Calu3 (cell line): ENCODE measurements around the gene SLC35F1. TPM values are rescaled to one million over a fixed set of nuclear protein-coding genes. Genes with fewer than 3 reads are reported as not detected.

Experiments used
- BruUV-seq: library from RNA; stranded (reverse); fragments of 400-500 nt; replicated peaks from 2 replicates; lab custom pipeline; 2021; lab: Mats Ljungman, UMichigan
- CTCF ChIA-PET: fragments of 300-600 bp; sonication (Branson Sonifier 250); formaldehyde crosslinking; loops from one replicate; lab custom pipeline; 2022; ENCODE audit warnings: antibody characterized with exemption; lab: Charles Lee
- DNase-seq: peaks from one replicate; pipeline ENCODE4 v3.0.0; 2022
- H3K27ac Mint-ChIP-seq: one replicate; pipeline ENCODE4 v1.8.0; 2022; ENCODE audit warnings: mixed read lengths; ENCODE audit not compliant: unreplicated experiment
- H3K27me3 Mint-ChIP-seq: one replicate; pipeline ENCODE4 v1.8.0; 2022; ENCODE audit warnings: mixed read lengths; ENCODE audit not compliant: unreplicated experiment
- H3K36me3 Mint-ChIP-seq: one replicate; pipeline ENCODE4 v1.8.0; 2022; ENCODE audit warnings: mild to moderate bottlenecking, moderate library complexity, mixed read lengths; ENCODE audit not compliant: insufficient read depth, unreplicated experiment
- H3K4me1 Mint-ChIP-seq: one replicate; pipeline ENCODE4 v1.8.0; 2022; ENCODE audit warnings: mild to moderate bottlenecking, low read depth, mixed read lengths; ENCODE audit not compliant: unreplicated experiment
- H3K4me3 Mint-ChIP-seq: one replicate; pipeline ENCODE4 v1.8.0; 2022; ENCODE audit warnings: mild to moderate bottlenecking, low read depth, moderate library complexity, mixed read lengths; ENCODE audit not compliant: unreplicated experiment
- H3K9me3 Mint-ChIP-seq: one replicate; pipeline ENCODE4 v1.8.0; 2022; ENCODE audit warnings: low read depth, mixed read lengths; ENCODE audit not compliant: unreplicated experiment
- intact Hi-C: fragments of 100-400 bp; cut with micrococcal nuclease; formaldehyde crosslinking; loops from one replicate; pipeline ENCODE4 v1.10.0; 2022; ENCODE audit not compliant: unreplicated experiment
- total RNA-seq: library from RNA; stranded (reverse); gene quantifications from 2 replicates; pipeline ENCODE4 v1.2.3, GENCODE V29; 2022
- TF ChIP-seq, protein P1 (sequence below): fragments of 200-600 bp; IDR thresholded peaks from one replicate; pipeline ENCODE4 v1.8.0; 2022; ENCODE audit warnings: antibody characterized with exemption; ENCODE audit not compliant: unreplicated experiment

The SLC35F1 gene
- total RNA-seq, 1 experiment from 2014 or later, result not detected

DNA sequence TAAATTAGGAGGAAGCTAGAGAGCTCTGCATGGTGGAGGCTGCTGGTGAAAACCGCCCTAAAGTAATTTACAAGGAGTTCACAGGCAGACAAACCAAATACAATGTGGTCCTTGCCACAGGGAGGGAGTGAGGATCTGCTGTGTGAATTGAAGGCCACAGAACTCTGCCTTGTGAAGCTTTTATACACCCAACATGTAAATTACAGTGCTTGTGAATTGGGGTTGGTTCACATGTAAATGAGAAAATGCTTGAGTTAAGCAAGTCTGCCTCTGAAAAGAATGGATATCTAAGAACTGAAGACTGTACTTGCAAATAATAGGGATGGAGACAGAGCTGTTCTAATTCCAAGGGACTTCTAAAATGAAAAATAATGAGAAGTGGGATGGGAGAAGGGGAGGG is 194.2 kb downstream of the SLC35F1 start:
- BruUV-seq, result no TSS peak
- H3K27ac Mint-ChIP-seq, result no peak overlapping the region
- TF ChIP-seq, protein P1, sequence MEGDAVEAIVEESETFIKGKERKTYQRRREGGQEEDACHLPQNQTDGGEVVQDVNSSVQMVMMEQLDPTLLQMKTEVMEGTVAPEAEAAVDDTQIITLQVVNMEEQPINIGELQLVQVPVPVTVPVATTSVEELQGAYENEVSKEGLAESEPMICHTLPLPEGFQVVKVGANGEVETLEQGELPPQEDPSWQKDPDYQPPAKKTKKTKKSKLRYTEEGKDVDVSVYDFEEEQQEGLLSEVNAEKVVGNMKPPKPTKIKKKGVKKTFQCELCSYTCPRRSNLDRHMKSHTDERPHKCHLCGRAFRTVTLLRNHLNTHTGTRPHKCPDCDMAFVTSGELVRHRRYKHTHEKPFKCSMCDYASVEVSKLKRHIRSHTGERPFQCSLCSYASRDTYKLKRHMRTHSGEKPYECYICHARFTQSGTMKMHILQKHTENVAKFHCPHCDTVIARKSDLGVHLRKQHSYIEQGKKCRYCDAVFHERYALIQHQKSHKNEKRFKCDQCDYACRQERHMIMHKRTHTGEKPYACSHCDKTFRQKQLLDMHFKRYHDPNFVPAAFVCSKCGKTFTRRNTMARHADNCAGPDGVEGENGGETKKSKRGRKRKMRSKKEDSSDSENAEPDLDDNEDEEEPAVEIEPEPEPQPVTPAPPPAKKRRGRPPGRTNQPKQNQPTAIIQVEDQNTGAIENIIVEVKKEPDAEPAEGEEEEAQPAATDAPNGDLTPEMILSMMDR, result no peak

DNA sequence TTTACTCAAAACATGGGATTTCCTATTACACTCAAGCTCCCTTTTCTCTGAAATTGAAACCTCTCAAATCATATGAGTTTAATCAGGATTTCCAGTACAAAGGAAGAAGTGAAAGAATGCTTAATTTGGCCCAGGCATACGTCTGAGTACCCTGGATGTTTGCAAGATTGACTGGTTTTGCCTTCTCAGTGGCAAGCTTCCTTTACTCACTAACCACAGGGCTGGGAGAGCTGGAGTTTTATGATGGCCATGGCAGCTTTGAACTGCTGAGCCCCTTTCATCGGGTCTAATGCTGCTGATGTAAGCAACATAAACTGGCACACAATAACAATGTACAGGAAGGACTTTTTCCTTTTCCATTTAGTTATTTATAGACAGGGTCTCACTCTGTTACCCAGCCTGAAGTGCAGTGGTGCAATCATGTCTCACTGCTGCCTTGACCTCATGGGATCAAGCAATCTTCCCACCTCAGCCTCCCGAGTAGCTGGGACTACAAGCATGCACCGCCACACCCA is 194.8 kb downstream of the SLC35F1 start:
- CTCF ChIA-PET, result interaction anchor here (0.6 kb wide), 1 partner anchor 20 kb away, joined by 4 read pairs; no protein-coding TSS in a partner anchor
- no peak overlapping the region for H3K4me3 Mint-ChIP-seq
- H3K27ac Mint-ChIP-seq, result no peak overlapping the region
- H3K27me3 Mint-ChIP-seq, result no peaks in the 10 kb centered on the region
- intact Hi-C loops, result no loop called here
- TF ChIP-seq, protein P1, result no peak
- no peaks in the 10 kb centered on the region for H3K36me3 Mint-ChIP-seq
- H3K9me3 Mint-ChIP-seq, result peaks cover 4% of the 10 kb centered on the region
- DNase-seq, result no peak
- H3K4me1 Mint-ChIP-seq, result no peaks in the 10 kb centered on the region
- BruUV-seq, result no TSS peak

More for the DNA sequence above, 194.2 kb downstream of the SLC35F1 start:
- Mint-ChIP-seq H3K4me1 (no peaks in the 10 kb centered on the region), H3K36me3 (no peaks in the 10 kb centered on the region), H3K9me3 (peaks cover 4% of the 10 kb centered on the region), H3K27me3 (no peaks in the 10 kb centered on the region), H3K4me3 (no peak overlapping the region)
- DNase-seq, result no peak
- intact Hi-C loops, result no loop called here
- CTCF ChIA-PET, result no interaction called here

DNA sequence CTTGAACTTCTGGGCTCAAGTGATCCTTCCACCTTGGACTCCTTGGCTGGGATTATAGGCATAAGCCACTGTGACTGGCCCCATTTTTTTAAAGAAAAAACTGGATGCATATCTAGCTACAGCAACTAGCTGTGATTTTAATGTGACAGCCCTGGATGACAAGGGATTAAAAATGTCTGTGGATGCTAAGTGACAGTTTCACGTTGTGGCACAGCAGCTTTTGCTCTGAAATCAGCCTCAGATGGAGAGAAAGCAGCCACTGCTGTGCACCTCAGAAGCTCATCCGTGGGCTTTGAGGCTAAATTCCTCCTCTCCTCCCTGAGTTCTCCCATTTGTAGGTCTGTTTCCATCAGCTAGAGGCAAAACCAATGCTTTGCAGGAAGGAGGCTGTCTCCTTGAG is 195.3 kb downstream of the SLC35F1 start:
- Mint-ChIP-seq H3K9me3 (peaks cover 4% of the 10 kb centered on the region), H3K27ac (no peak overlapping the region), H3K4me1 (no peaks in the 10 kb centered on the region), H3K27me3 (no peaks in the 10 kb centered on the region), H3K4me3 (no peak overlapping the region), H3K36me3 (no peaks in the 10 kb centered on the region)
- BruUV-seq, result no TSS peak
- CTCF ChIA-PET, result interaction anchor here (0.6 kb wide), 1 partner anchor 20 kb away, joined by 4 read pairs; no protein-coding TSS in a partner anchor
- intact Hi-C loops, result no loop called here
- DNase-seq, result no peak
- TF ChIP-seq, protein P1, result no peak

DNA sequence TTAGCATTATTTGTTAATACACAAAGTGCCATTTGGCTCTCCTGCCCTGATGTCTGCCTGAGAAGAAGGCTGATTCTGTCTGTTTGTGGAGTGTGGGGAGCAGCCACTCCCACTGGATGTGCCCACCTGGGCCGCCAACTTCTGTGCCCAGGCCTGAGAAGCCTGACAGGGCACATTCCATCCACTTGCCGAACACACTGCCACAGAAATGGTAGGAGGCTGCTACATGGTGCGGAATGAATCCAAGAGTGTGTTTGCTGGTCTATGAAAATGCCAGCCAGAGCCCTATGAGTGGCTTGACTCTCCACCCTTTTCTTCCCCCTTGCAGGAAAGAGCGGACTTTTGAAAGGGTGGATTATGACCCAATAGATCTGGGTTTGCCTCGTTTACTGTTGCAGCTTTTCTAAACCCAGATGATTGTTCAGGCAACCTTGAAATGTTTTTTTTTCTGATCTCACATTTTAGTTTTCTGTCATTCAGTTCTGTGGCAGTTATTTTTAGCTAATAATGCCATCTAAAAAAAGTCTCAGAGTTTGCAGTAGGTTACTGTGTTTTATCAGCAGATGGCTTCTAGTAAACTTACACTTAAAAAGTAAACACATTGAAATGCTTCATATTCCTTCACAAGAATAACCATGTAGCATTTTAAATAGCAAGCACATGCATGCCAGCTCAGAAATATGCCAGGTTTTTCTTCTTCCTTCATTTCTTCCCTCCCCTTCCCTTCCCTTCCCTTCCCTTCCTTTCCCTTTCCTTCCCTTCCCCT is 196.5 kb downstream of the SLC35F1 start:
- H3K4me1 Mint-ChIP-seq, result no peaks in the 10 kb centered on the region
- no peak overlapping the region for H3K27ac Mint-ChIP-seq
- no peaks in the 10 kb centered on the region for H3K36me3 Mint-ChIP-seq
- H3K4me3 Mint-ChIP-seq, result no peak overlapping the region
- CTCF ChIA-PET, result no interaction called here
- intact Hi-C loops, result no loop called here
- no peaks in the 10 kb centered on the region for H3K27me3 Mint-ChIP-seq
- TF ChIP-seq, protein P1, result no peak
- no TSS peak for BruUV-seq
- no peak for DNase-seq
- peaks cover 4% of the 10 kb centered on the region for H3K9me3 Mint-ChIP-seq
